ENCODE measurements around the gene FASTKD2. TPM values are rescaled to one million over a fixed set of nuclear protein-coding genes. Genes with fewer than 3 reads are reported as not detected.

FASTKD2 gene
- total and polyA plus RNA-seq, 2 donors (not counting 1 experiment from before 2014, with no cell fraction given), result 33.4 to 37.2 TPM

- Histone ChIP-seq H3K27ac (ENCODE audit: insufficient read depth, low read length) (no peak overlapping the region), H3K4me1 (ENCODE audit: control insufficient read depth, extremely low read depth, insufficient read depth, low read length) (no peaks in the 10 kb centered on the region), H3K27me3 (ENCODE audit: control insufficient read depth, insufficient read depth, low read length) (no peaks in the 10 kb centered on the region), H2AFZ (ENCODE audit: low read length) (no peak overlapping the region), H3K9me3 (ENCODE audit: control insufficient read depth, insufficient read depth, low read depth, low read length) (no peaks in the 10 kb centered on the region), H3K36me3 (ENCODE audit: control insufficient read depth, insufficient read depth, low read length) (no peaks in the 10 kb centered on the region), H3K9ac (ENCODE audit: insufficient read depth, low read length) (no peak overlapping the region), H3K4me2 (ENCODE audit: extremely low read depth, insufficient read depth, low read length) (no peak overlapping the region), H3K79me2 (ENCODE audit: control insufficient read depth, insufficient read depth, low read length) (no peaks in the 10 kb centered on the region), H3K4me3 (replicated peaks in 1 of 4; ENCODE audit: control extremely low read depth in 1 of 4, insufficient read depth in 1 of 4, low read depth in 3 of 4, low read length in 4 of 4) (no peak overlapping the region), H4K20me1 (ENCODE audit: control insufficient read depth, extremely low read depth, insufficient read depth, low read length) (no peaks in the 10 kb centered on the region)
- TF ChIP-seq EZH2 (IDR thresholded peaks at IDR 0.05; ENCODE audit: low read length, missing control alignments) (no peak), CTCF (conservative IDR thresholded peaks at IDR 0.05 in 1 of 2, IDR thresholded peaks at IDR 0.05 in 1 of 2; ENCODE audit: low read depth in 1 of 2, low read length in 2 of 2) (no peak)
- no peak for DNase-seq (ENCODE audit: low read depth in 2 of 2)
These were observed 11.0 kb downstream of the FASTKD2 start for GRCh38 chr2:206776432-206776831.

DNA sequence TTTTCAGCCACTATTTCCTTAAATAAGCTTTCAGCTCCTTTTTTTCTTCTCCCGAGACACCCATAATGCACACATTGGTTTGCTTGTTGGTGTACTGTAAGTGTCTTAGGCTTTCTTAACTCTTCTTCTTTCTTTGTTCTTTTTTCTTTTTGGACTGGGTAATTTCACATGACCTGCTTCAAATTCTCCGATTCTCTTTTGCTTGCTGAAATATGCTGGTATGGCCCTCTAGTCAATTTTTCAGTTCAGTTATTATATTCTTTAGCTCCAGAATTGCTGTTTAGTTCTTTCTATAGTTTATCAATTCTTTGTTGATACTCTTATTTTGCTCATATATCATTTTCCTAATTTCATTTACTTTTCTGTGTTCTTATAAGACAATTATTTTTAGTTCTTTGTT lies 15.3 kb downstream of the FASTKD2 start:
- no peaks in the 10 kb centered on the region for H3K4me1 ChIP-seq (ENCODE audit: control insufficient read depth, extremely low read depth, insufficient read depth, low read length)
- no peak overlapping the region for H3K27ac ChIP-seq (ENCODE audit: insufficient read depth, low read length)
- no peak for TF ChIP-seq EZH2 (IDR thresholded peaks at IDR 0.05; ENCODE audit: low read length, missing control alignments)
- TF ChIP-seq CTCF (conservative IDR thresholded peaks at IDR 0.05 in 1 of 2, IDR thresholded peaks at IDR 0.05 in 1 of 2; ENCODE audit: low read depth in 1 of 2, low read length in 2 of 2), result no peak
- H3K9ac ChIP-seq (ENCODE audit: insufficient read depth, low read length), result no peak overlapping the region
- H2AFZ ChIP-seq (ENCODE audit: low read length), result no peak overlapping the region
- H3K4me3 ChIP-seq (replicated peaks in 1 of 4; ENCODE audit: control extremely low read depth in 1 of 4, insufficient read depth in 1 of 4, low read depth in 3 of 4, low read length in 4 of 4), result no peak overlapping the region
- no peaks in the 10 kb centered on the region for H3K9me3 ChIP-seq (ENCODE audit: control insufficient read depth, insufficient read depth, low read depth, low read length)
- no peaks in the 10 kb centered on the region for H3K27me3 ChIP-seq (ENCODE audit: control insufficient read depth, insufficient read depth, low read length)
- H3K36me3 ChIP-seq (ENCODE audit: control insufficient read depth, insufficient read depth, low read length), result peaks cover 1% of the 10 kb centered on the region
- H3K79me2 ChIP-seq (ENCODE audit: control insufficient read depth, insufficient read depth, low read length), result peaks cover 3% of the 10 kb centered on the region
- no peaks in the 10 kb centered on the region for H4K20me1 ChIP-seq (ENCODE audit: control insufficient read depth, extremely low read depth, insufficient read depth, low read length)
- H3K4me2 ChIP-seq (ENCODE audit: extremely low read depth, insufficient read depth, low read length), result no peak overlapping the region
- no peak for DNase-seq (ENCODE audit: low read depth in 2 of 2)

- H4K20me1 ChIP-seq (ENCODE audit: control insufficient read depth, extremely low read depth, insufficient read depth, low read length), result no peaks in the 10 kb centered on the region
- no peak overlapping the region for H3K4me2 ChIP-seq (ENCODE audit: extremely low read depth, insufficient read depth, low read length)
- no peak for TF ChIP-seq EZH2 (IDR thresholded peaks at IDR 0.05; ENCODE audit: low read length, missing control alignments)
- peak; percentile 44 to 56 for TF ChIP-seq CTCF (conservative IDR thresholded peaks at IDR 0.05 in 1 of 2, IDR thresholded peaks at IDR 0.05 in 1 of 2; ENCODE audit: low read depth in 1 of 2, low read length in 2 of 2)
- H3K9me3 ChIP-seq (ENCODE audit: control insufficient read depth, insufficient read depth, low read depth, low read length), result no peaks in the 10 kb centered on the region
- H3K4me1 ChIP-seq (ENCODE audit: control insufficient read depth, extremely low read depth, insufficient read depth, low read length), result no peaks in the 10 kb centered on the region
- H2AFZ ChIP-seq (ENCODE audit: low read length), result no peak overlapping the region
- H3K4me3 ChIP-seq (replicated peaks in 1 of 4; ENCODE audit: control extremely low read depth in 1 of 4, insufficient read depth in 1 of 4, low read depth in 3 of 4, low read length in 4 of 4), result no peak overlapping the region
- H3K27me3 ChIP-seq (ENCODE audit: control insufficient read depth, insufficient read depth, low read length), result no peaks in the 10 kb centered on the region
- DNase-seq (ENCODE audit: low read depth in 2 of 2), result peak in 1 of 2 donors; percentile 3
- H3K79me2 ChIP-seq (ENCODE audit: control insufficient read depth, insufficient read depth, low read length), result peaks cover 3% of the 10 kb centered on the region
- H3K9ac ChIP-seq (ENCODE audit: insufficient read depth, low read length), result no peak overlapping the region
- peaks cover 6% of the 10 kb centered on the region for H3K36me3 ChIP-seq (ENCODE audit: control insufficient read depth, insufficient read depth, low read length)
- no peak overlapping the region for H3K27ac ChIP-seq (ENCODE audit: insufficient read depth, low read length)
These were observed 18.3 kb downstream of the FASTKD2 start for GRCh38 chr2:206783718-206784117.

Data from fibroblast of lung (primary cell).